Smooth muscle cell (in vitro differentiated cells): Measurements from ENCODE around the gene IVNS1ABP. TPM values are rescaled to one million over a fixed set of nuclear protein-coding genes. Genes with fewer than 3 reads are reported as not detected.

Experiments used
- DNase-seq: peaks from one replicate; lab custom pipeline; 2025; ENCODE audit not compliant: unreplicated experiment; lab: John Stamatoyannopoulos, UW
- H2AFZ ChIP-seq: fragments of 200-600 bp; sonication (generic); 2 replicates; pipeline ENCODE4 v1.6.0; 2016; ENCODE audit warnings: antibody characterized with exemption, low read depth, mild to moderate bottlenecking
- H3F3A ChIP-seq: fragments of 200-600 bp; sonication (generic); 2 replicates; pipeline ENCODE4 v1.6.0; 2017; ENCODE audit warnings: antibody characterized with exemption, low read depth
- H3K27ac ChIP-seq: fragments of 200-600 bp; sonication (generic); 2 replicates; pipeline ENCODE4 v1.5.1; 2016; ENCODE audit warnings: low read depth, mild to moderate bottlenecking
- H3K27me3 ChIP-seq: fragments of 200-600 bp; sonication (generic); 2 replicates; pipeline ENCODE4 v1.6.1; 2016; ENCODE audit warnings: low read depth, mild to moderate bottlenecking
- H3K36me3 ChIP-seq: fragments of 200-600 bp; sonication (generic); 2 replicates; pipeline ENCODE4 v1.5.1; 2016; ENCODE audit warnings: low read depth
- H3K4me1 ChIP-seq: fragments of 200-600 bp; sonication (generic); 2 replicates; pipeline ENCODE4 v1.5.1; 2016; ENCODE audit warnings: low read depth
- H3K4me2 ChIP-seq: fragments of 200-600 bp; sonication (generic); 2 replicates; pipeline ENCODE4 v1.6.0; 2016; ENCODE audit warnings: mild to moderate bottlenecking
- H3K4me3 ChIP-seq: fragments of 200-600 bp; sonication (generic); 2 replicates; pipeline ENCODE4 v1.5.1; 2016; ENCODE audit warnings: mild to moderate bottlenecking
- H3K79me2 ChIP-seq: fragments of 200-600 bp; sonication (generic); 2 replicates; pipeline ENCODE4 v1.6.0; 2016; ENCODE audit warnings: low read depth, mild to moderate bottlenecking
- H3K9ac ChIP-seq: fragments of 200-600 bp; sonication (generic); 2 replicates; pipeline ENCODE4 v1.6.0; 2016; ENCODE audit warnings: low read depth
- H3K9me3 ChIP-seq: fragments of 200-600 bp; sonication (generic); replicated peaks from 2 replicates; pipeline ENCODE4 v1.5.1; 2016; ENCODE audit warnings: low read depth
- H4K20me1 ChIP-seq: fragments of 200-600 bp; sonication (generic); 2 replicates; pipeline ENCODE4 v1.6.0; 2016; ENCODE audit warnings: low read depth
- CTCF ChIP-seq: fragments of 200-600 bp; sonication (generic); IDR thresholded peaks from 2 replicates; pipeline ENCODE4 v1.5.1; 2017; ENCODE audit warnings: borderline replicate concordance, mild to moderate bottlenecking, antibody characterized with exemption; ENCODE audit not compliant: insufficient read depth, poor library complexity, severe bottlenecking
- WGBS: methylation state at CpG from one replicate; pipeline ENCODE4 v1.1.7; 2016; ENCODE audit warnings: low lambda C conversion rate; 5-methylcytosine and 5-hydroxymethylcytosine counted together
- polyA plus RNA-seq: library from polyadenylated mRNA; unstranded; fragments of >200 nt; fragmentation: Nextera tagmentation; extraction: Ambion mirVana; gene quantifications from 2 replicates; pipeline ENCODE4 v1.2.1, GENCODE V29; 2016
- total RNA-seq: library from RNA; depleted of rRNA; stranded (reverse); fragments of >200 nt; gene quantifications from 2 replicates; pipeline ENCODE4 v1.2.3, GENCODE V29; 2014

The IVNS1ABP gene
- total and polyA plus RNA-seq, 2 experiments from 2014 or later: 128 to 315 TPM

GRCh38 chr1:185316163-185317033 lies 645 bp downstream of the IVNS1ABP start:
- H2AFZ ChIP-seq: peak overlapping the region; percentile 3
- H3K27me3 ChIP-seq: no peaks in the 10 kb centered on the region
- H3F3A ChIP-seq: peaks cover 5% of the 10 kb centered on the region
- peak overlapping the region; percentile 92 for H3K4me3 ChIP-seq
- H3K4me1 ChIP-seq: peaks cover 38% of the 10 kb centered on the region
- no peak for TF ChIP-seq CTCF
- H3K36me3 ChIP-seq: no peaks in the 10 kb centered on the region
- under 1% methylated on average over 69 of the region's 88 CpGs for WGBS
- H3K27ac ChIP-seq: peak overlapping the region; percentile 98
- H3K9me3 ChIP-seq: no peaks in the 10 kb centered on the region
- peak overlapping the region; percentile 96 for H3K4me2 ChIP-seq
- peak overlapping the region; percentile 97 for H3K9ac ChIP-seq
- H4K20me1 ChIP-seq: peaks cover 48% of the 10 kb centered on the region
- DNase-seq: peak; percentile 72
- peaks cover 55% of the 10 kb centered on the region for H3K79me2 ChIP-seq

- Histone ChIP-seq H3K27me3 (no peaks in the 10 kb centered on the region), H4K20me1 (peaks cover 57% of the 10 kb centered on the region), H3K79me2 (peaks cover 63% of the 10 kb centered on the region), H3K9me3 (no peaks in the 10 kb centered on the region), H3K4me2 (peak overlapping the region; percentile 96), H2AFZ (no peak overlapping the region), H3K4me1 (peaks cover 38% of the 10 kb centered on the region), H3K27ac (peak overlapping the region; percentile 98), H3K4me3 (peak overlapping the region; percentile 92), H3K36me3 (no peaks in the 10 kb centered on the region), H3F3A (peaks cover 5% of the 10 kb centered on the region), H3K9ac (peak overlapping the region; percentile 97)
- WGBS: 2% methylated on average over 8 of the region's 8 CpGs
- TF ChIP-seq CTCF: no peak
- no peak for DNase-seq
Observed at GRCh38 chr1:185315445-185316071, 1.5 kb downstream of the IVNS1ABP start.

GRCh38 chr1:185314411-185314810 lies 2.6 kb downstream of the IVNS1ABP start:
- H3K27ac ChIP-seq: peak overlapping the region; percentile 98
- H4K20me1 ChIP-seq: peaks cover 68% of the 10 kb centered on the region
- WGBS: 16% methylated on average over 1 of the region's 1 CpG

More at GRCh38 chr1:185314411-185314810, 2.6 kb downstream of the IVNS1ABP start:
- H3F3A ChIP-seq: peaks cover 8% of the 10 kb centered on the region
- H2AFZ ChIP-seq: no peak overlapping the region
- no peak for TF ChIP-seq CTCF
- peak overlapping the region; percentile 92 for H3K4me3 ChIP-seq
- peak overlapping the region; percentile 97 for H3K9ac ChIP-seq
- peaks cover 38% of the 10 kb centered on the region for H3K4me1 ChIP-seq
- H3K79me2 ChIP-seq: peaks cover 75% of the 10 kb centered on the region
- no peak for DNase-seq
- no peaks in the 10 kb centered on the region for H3K27me3 ChIP-seq
- peaks cover 8% of the 10 kb centered on the region for H3K36me3 ChIP-seq
- no peaks in the 10 kb centered on the region for H3K9me3 ChIP-seq
- H3K4me2 ChIP-seq: peak overlapping the region; percentile 96
